Prostate gland (tissue), 2 donors: ENCODE measurements around the gene MYH1.

ENCODE experiments used
- CTCF ChIP-seq, 4 experiments: fragments of 200-600 bp in 2 of 4; fragments of 450-650 bp in 2 of 4; sonication (generic) in 2 of 4; IDR thresholded peaks; 1 replicate in 3 of 4; 2 replicates in 1 of 4; pipeline ENCODE4 v1.5.1; 2016 to 2019; ENCODE audit warnings: antibody characterized with exemption in 4 of 4, mild to moderate bottlenecking in 2 of 4, moderate library complexity in 2 of 4
- POLR2A ChIP-seq: fragments of 450-650 bp; IDR thresholded peaks from one replicate; pipeline ENCODE4 v1.6.1; 2016; ENCODE audit warnings: antibody characterized with exemption, mild to moderate bottlenecking

- TF ChIP-seq CTCF (IDR thresholded peaks at IDR 0.05) (no peak), POLR2A (no peak)
Observed at GRCh38 chr17:10447026-10447931, 71.1 kb downstream of the MYH1 start.
